ENCODE measurements around the gene ALOX5. TPM values are rescaled to one million over a fixed set of nuclear protein-coding genes. Genes with fewer than 3 reads are reported as not detected.
"Not testable (repeated sequence)": the region's sequence is repeated elsewhere in the genome, so short reads cannot be mapped to it uniquely, and the experiment has no call there.

ALOX5 gene
- total RNA-seq, 2 donors from 2014 or later = 42.5 to 63.0 TPM

DNA sequence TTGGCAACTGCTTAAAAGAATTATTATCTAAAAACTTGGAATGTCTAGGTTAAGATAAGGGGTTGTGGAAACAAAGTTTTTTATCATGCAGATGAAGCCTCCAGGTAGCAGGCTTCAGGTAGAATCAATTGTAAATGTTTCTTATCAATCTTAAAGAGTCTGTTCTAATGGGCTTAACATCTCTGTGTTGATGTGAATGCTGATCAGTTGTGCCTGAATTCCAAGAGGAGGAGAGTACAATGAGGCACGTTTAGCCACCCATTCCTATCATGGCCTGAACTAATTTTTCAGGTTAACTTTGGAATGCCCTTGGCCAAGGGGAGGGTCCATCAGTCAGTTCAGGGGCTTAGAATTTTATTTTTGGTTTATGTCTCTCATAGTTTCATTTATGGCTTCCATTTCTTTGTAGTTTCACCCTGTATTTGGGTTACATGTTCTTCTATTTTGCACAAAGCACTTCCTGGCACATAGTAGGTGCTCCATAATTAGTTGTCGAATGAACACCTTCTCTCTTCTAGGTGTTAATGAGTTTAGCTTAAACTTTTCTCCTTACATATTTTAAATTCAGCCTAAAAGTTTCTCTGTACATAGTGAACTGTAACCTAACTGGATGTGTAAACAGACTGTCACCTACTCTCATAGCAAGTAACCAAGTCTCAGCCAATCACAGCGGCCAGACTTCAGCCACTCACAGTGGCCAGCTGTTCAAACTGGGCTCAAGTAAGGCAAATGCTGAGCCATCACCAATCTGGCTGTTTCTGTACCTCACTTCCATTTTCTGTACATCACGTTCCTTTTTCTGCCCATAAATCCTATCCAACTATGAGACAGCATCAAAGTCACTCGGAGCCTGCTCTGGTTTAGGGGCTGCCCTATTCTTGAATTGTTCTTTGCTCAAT is 34.7 kb downstream of the ALOX5 start:
- TF ChIP-seq POLR2A (IDR thresholded peaks at IDR 0.05) (no peak), CTCF (IDR thresholded peaks at IDR 0.05) (no peak)
- H3K4me1 ChIP-seq = peaks cover 4% of the 10 kb centered on the region
- H3K27ac ChIP-seq = peak overlapping the region in 2 of 4 donors; percentile 11 to 33
- DNase-seq (peak; percentile 56 to 80 (median 78)), ATAC-seq (peak; percentile 79)
- no peaks in the 10 kb centered on the region for H3K36me3 ChIP-seq (replicated peaks in 1 of 2; ENCODE audit: insufficient read depth in 1 of 2, low read depth in 2 of 2)
- intact Hi-C loops (cut with DNase I) = no loop called here
- 43 to 56% methylated on average over 5 of the region's 5 CpGs for WGBS, 2 donors
- no peaks in the 10 kb centered on the region for H3K27me3 ChIP-seq
- no peaks in the 10 kb centered on the region for H3K9me3 ChIP-seq
- H3K4me3 ChIP-seq = no peak overlapping the region

DNA sequence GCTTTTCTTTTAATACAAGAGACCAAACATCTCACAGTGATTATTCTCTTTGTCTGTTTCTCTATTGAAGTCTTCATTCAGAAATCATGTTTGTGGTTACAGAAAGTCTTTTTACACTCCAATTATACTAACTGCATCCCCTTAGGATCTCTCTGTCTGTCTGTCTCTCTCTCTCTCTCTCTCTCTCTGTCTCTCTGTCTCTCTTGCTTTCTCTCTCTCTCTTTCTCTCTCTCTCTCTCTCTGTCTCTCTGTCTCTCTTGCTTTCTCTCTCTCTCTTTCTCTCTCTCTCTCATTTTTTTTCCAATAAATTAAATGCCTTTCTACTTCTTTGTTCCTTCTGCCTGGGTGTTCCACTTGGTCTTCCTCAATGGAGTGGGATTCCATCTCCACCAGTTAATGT is 35.3 kb downstream of the ALOX5 start:
- DNase-seq; ATAC-seq; H3K4me1 ChIP-seq; H3K36me3 ChIP-seq (replicated peaks in 1 of 2; ENCODE audit: insufficient read depth in 1 of 2, low read depth in 2 of 2); intact Hi-C loops (cut with DNase I); H3K9me3 ChIP-seq; H3K4me3 ChIP-seq; H3K27me3 ChIP-seq: not testable (repeated sequence)
- H3K27ac ChIP-seq = peak overlapping the region in 2 of 4 donors; percentile 11 to 33

DNA sequence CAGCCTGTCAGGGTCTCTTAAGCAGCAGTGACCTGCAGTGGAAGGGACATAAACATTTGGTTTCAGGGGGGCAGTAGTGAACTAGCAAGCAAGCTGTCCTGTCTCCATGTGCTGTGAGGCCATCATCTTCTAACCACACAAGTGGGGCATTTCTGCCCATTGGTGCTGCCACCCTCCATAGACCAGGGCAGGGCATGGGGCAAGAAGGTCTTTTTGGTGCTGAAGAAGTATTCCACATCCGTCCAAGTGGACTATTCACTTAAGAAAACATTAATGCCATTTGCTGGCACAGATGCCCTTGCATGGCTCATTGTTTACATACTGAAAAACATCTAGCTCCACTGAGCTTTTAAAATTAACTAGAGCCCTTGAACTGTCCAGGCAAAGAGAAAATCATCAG is 35.8 kb downstream of the ALOX5 start:
- Histone ChIP-seq H3K4me3 (no peak overlapping the region), H3K4me1 (peaks cover 4% of the 10 kb centered on the region), H3K27ac (no peak overlapping the region), H3K9me3 (no peaks in the 10 kb centered on the region), H3K27me3 (no peaks in the 10 kb centered on the region), H3K36me3 (replicated peaks in 1 of 2; ENCODE audit: insufficient read depth in 1 of 2, low read depth in 2 of 2) (no peaks in the 10 kb centered on the region)
- intact Hi-C loops (cut with DNase I) = no loop called here
- DNase-seq = no peak
- WGBS, 2 donors = 29 to 45% methylated on average over 1 of the region's 1 CpG
- no peak for ATAC-seq
- TF ChIP-seq POLR2A (IDR thresholded peaks at IDR 0.05) (no peak), CTCF (IDR thresholded peaks at IDR 0.05) (no peak)

- H3K27ac ChIP-seq = no peak overlapping the region
- no peaks in the 10 kb centered on the region for H3K9me3 ChIP-seq
- H3K4me1 ChIP-seq = peaks cover 4% of the 10 kb centered on the region
- TF ChIP-seq POLR2A (IDR thresholded peaks at IDR 0.05) (no peak), CTCF (IDR thresholded peaks at IDR 0.05) (no peak)
- no peak for ATAC-seq
- WGBS, 2 donors = 82 to 85% methylated on average over 2 of the region's 2 CpGs
- no peaks in the 10 kb centered on the region for H3K27me3 ChIP-seq
- no peak overlapping the region for H3K4me3 ChIP-seq
- no peaks in the 10 kb centered on the region for H3K36me3 ChIP-seq (replicated peaks in 1 of 2; ENCODE audit: insufficient read depth in 1 of 2, low read depth in 2 of 2)
- no peak for DNase-seq
- intact Hi-C loops (cut with DNase I) = no loop called here
Observed at GRCh38 chr10:45410489-45410806, 36.4 kb downstream of the ALOX5 start.

DNA sequence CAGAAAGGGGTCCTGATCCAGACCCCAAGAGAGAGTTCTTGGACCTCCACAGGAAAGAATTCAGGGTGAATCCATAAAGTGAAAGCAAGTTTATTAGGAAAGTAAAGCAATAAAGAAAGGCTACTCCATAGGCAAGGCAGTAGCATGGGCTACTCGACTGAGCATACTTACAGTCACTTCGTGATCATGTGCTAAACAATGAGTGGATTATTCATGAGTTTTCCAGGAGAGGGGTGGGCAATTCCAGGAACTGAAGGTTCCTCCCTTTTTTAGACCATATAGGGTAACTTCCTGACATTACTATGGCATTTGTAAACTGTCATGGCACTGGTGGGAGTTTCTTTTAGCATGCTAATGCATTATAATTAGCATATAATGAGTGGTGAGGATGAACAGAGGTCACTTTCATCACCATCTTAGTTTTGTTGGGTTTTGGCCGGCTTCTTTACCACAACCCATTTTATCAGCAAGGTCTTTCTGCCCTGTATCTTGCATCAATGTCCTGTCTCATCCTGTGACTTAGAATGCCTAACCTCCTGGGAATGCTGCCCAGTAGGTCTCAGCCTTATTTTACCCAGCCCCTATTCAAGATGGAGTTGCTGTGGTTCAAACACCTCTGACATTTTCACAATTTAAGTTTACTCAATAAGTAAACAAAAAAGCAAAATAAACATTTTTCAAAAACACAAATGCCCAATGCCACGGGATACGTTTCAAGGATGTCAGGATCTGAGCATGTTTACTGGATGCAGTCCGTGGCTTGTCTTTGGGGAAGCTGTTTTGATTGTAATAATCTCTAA is 37.0 kb downstream of the ALOX5 start:
- intact Hi-C loops (cut with DNase I) = no loop called here
- peaks cover 4% of the 10 kb centered on the region for H3K4me1 ChIP-seq
- H3K9me3 ChIP-seq = no peaks in the 10 kb centered on the region
- no peaks in the 10 kb centered on the region for H3K27me3 ChIP-seq
- ATAC-seq (no peak), DNase-seq (no peak)
- WGBS, 2 donors = 78 to 87% methylated on average over 6 of the region's 6 CpGs
- no peak overlapping the region for H3K27ac ChIP-seq
- no peaks in the 10 kb centered on the region for H3K36me3 ChIP-seq (replicated peaks in 1 of 2; ENCODE audit: insufficient read depth in 1 of 2, low read depth in 2 of 2)
- no peak overlapping the region for H3K4me3 ChIP-seq
- TF ChIP-seq POLR2A (IDR thresholded peaks at IDR 0.05) (no peak), CTCF (IDR thresholded peaks at IDR 0.05) (no peak)

Data from body of pancreas (tissue), 4 donors.